Stimulated activated naive CD8-positive, alpha-beta T cell treated with anti-CD3 and anti-CD28 coated beads, Interleukin-15, amount 100 ng/mL, for 72 hours (primary cell): ENCODE results near the gene F12.
A peak's percentile ranks its signal among the peaks of the same experiment; 100 is the strongest.
"Not testable (repeated sequence)": the region's sequence is repeated elsewhere in the genome, so short reads cannot be mapped to it uniquely, and the experiment has no call there.

Experiments used
- ATAC-seq: fragments of 150-1000 bp; cut with Tn5 transposase; 2 replicates; pipeline ENCODE4 v1.10.0; 2021; ENCODE audit warnings: mild to moderate bottlenecking, moderate library complexity
- DNase-seq, 2 donors: peaks; one replicate each; pipeline ENCODE4 v3.0.0; 2021 to 2022
- H3K27ac Mint-ChIP-seq, 2 donors: one replicate each; pipeline ENCODE4 v1.8.0; 2022; ENCODE audit warnings: mild to moderate bottlenecking in 2 of 2, mixed read lengths in 2 of 2, moderate library complexity in 2 of 2
- H3K27me3 Mint-ChIP-seq: one replicate; pipeline ENCODE4 v1.8.0; 2022; ENCODE audit warnings: mixed read lengths
- H3K4me1 Mint-ChIP-seq: one replicate; pipeline ENCODE4 v1.8.0; 2022; ENCODE audit warnings: mild to moderate bottlenecking, mixed read lengths
- H3K4me3 Mint-ChIP-seq, 2 donors: one replicate each; pipeline ENCODE4 v1.8.0; 2022; ENCODE audit warnings: mild to moderate bottlenecking in 2 of 2, mixed read lengths in 2 of 2, moderate library complexity in 1 of 2
- H3K9me3 Mint-ChIP-seq, 2 donors: one replicate each; pipeline ENCODE4 v1.8.0; 2022; ENCODE audit warnings: mixed read lengths in 2 of 2

The F12 gene

GRCh38 chr5:177365845-177366527 is 43.4 kb downstream of the F12 start:
- no peak for ATAC-seq
- no peaks in the 10 kb centered on the region for H3K27me3 Mint-ChIP-seq
- H3K27ac Mint-ChIP-seq, result no peak overlapping the region
- peaks cover 87% of the 10 kb centered on the region for H3K4me1 Mint-ChIP-seq
- H3K4me3 Mint-ChIP-seq, result no peak overlapping the region
- DNase-seq, result no peak
- no peaks in the 10 kb centered on the region for H3K9me3 Mint-ChIP-seq

DNA sequence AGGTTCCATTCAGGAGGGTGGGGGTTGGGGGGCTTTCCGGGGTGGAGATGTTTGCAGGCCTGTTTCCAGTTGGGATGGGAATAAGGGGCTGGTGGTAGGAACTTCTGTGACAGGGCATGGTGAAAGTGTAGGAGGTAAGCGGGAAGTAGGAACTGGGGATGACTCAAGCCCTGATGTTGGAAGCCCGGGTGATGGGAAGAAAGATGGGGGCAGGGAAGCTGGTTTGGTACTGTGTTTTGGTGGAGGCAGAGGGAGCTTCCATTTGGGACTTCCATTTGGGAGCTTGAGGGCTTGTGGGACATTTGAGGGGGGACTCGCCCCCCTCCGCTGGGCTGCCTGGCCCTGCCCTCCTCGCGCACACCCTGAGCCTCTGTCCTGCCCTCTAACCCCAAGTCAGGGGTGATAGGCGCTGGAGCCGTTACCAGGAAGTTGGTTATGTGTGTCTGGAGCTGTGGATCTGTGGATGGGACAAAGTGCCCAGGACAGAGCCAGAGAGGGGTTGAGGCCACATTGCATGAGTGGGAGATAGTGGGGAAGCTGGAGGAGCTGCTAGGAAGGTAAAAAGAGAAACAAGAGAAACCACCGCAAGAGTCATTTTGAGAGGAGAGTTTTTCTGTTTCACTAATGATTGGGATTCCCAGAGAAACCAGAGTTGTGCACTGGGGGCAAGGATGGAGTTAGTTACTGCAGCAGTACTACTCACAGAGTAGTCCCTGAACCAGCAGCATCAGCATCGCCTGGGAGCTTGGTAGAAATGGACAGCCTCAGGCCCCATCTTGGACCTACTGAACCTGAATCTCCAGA is 45.0 kb downstream of the F12 start:
- H3K27me3 Mint-ChIP-seq, result no peaks in the 10 kb centered on the region
- H3K9me3 Mint-ChIP-seq, result no peaks in the 10 kb centered on the region
- DNase-seq, result peak in 1 of 2 donors; percentile 57
- H3K4me3 Mint-ChIP-seq, result peak overlapping the region; percentile 74 to 89
- H3K4me1 Mint-ChIP-seq, result peaks cover 91% of the 10 kb centered on the region
- ATAC-seq, result peak; percentile 60
- H3K27ac Mint-ChIP-seq, result peak overlapping the region; percentile 84 to 88

DNA sequence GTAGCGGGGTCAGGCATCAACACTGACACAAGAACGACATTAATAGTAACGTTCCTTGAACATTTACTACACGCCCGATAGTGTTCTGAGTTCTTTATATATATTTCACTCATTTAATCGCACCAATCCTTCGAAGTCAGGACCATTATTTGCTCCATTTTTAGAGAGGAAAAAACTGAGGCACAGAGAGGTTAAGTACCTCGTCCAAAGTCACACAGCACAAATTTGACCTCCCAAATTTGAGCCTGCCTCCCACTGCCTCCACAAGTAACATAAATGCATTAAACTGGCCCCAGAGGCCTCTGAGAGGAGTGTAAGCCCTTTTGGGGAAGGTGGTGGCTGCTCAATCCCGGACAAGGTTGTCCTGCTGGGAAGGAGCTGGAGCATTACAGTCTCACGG is 45.8 kb downstream of the F12 start:
- no peak for ATAC-seq
- H3K27ac Mint-ChIP-seq, result no peak overlapping the region
- H3K9me3 Mint-ChIP-seq, result no peaks in the 10 kb centered on the region
- no peaks in the 10 kb centered on the region for H3K27me3 Mint-ChIP-seq
- H3K4me3 Mint-ChIP-seq, result peak overlapping the region; percentile 74 to 89
- H3K4me1 Mint-ChIP-seq, result peaks cover 91% of the 10 kb centered on the region
- DNase-seq, result no peak

GRCh38 chr5:177362610-177363507 is 46.5 kb downstream of the F12 start:
- ATAC-seq (peak; percentile 81), DNase-seq (peak; percentile 72 to 85)
- H3K27me3 Mint-ChIP-seq, result no peaks in the 10 kb centered on the region
- H3K4me3 Mint-ChIP-seq, result peak overlapping the region; percentile 74 to 89
- peak overlapping the region; percentile 55 to 81 for H3K27ac Mint-ChIP-seq
- H3K4me1 Mint-ChIP-seq, result peaks cover 87% of the 10 kb centered on the region
- H3K9me3 Mint-ChIP-seq, result no peaks in the 10 kb centered on the region

GRCh38 chr5:177362292-177362609 is 47.1 kb downstream of the F12 start:
- no peak for ATAC-seq
- H3K4me1 Mint-ChIP-seq, result peaks cover 92% of the 10 kb centered on the region
- H3K27ac Mint-ChIP-seq, result peak overlapping the region in 1 of 2 donors; percentile 55
- no peaks in the 10 kb centered on the region for H3K9me3 Mint-ChIP-seq
- H3K4me3 Mint-ChIP-seq, result peak overlapping the region; percentile 74 to 89
- DNase-seq, result no peak
- no peaks in the 10 kb centered on the region for H3K27me3 Mint-ChIP-seq

DNA sequence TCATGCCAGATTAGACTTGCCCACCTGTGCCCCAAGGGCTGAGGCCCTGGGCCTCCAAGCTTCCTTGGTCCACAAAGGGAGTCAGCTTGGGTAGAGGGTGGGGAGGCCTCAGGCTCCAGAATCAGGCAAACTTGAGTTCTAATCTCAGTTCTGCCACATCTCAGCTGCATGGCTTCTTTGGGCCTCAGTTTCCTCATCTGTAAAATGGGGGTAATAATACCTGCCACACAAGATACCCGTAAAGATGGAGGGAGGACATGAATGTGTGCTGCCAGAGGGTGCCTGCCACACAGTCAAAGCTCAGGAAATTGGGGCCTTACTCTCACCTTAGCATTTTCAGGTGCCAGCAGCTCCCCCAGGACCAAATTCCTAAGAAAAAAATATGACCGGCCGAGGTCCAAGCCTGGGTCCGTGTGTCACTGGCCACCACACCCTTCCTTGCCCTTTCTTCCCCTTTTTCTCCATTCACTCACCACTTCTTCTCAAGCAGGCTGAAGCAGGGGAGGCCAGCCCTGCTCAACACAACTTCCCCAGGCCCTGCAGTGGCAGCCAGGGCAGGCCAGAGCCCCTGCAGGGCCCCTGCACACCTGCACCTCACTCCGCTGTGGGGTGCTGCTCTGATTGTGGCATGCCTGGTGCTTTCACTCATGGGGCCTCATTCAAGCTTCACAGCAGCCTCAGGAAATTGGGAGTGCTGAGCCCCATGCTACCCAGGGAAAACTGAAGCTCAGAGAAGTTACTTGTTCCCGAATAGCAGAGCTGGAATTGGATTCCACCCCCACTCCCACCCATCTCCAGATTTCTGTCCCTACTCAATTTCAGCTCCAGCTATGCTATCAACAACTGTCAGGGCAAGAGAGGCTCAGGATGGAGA is 47.7 kb downstream of the F12 start:
- no peaks in the 10 kb centered on the region for H3K27me3 Mint-ChIP-seq
- peaks cover 94% of the 10 kb centered on the region for H3K4me1 Mint-ChIP-seq
- ATAC-seq, result peak; percentile 25
- peak in 1 of 2 donors; percentile 38 for DNase-seq
- H3K27ac Mint-ChIP-seq, result peak overlapping the region in 1 of 2 donors; percentile 55
- H3K9me3 Mint-ChIP-seq, result no peaks in the 10 kb centered on the region
- H3K4me3 Mint-ChIP-seq, result peak overlapping the region; percentile 74 to 89

DNA sequence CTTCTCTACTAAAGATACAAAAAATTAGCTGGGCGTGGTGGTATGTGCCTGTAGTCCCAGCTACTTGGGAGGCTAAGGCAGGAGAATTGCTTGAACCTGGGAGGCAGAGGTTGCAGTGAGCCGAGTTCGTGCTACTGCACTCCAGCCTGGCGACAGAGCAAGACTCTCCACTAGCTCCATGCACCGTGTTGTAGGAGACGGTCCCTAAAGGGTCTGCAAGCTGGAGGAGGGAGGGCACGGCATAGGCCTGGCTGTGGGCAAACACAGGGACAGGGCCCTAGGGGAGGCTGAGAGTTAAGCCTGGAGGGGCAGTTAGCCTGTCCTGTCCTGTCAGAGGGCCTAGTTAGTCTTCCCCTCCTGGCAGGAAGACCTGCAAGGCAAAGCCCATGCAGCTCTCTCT is 48.6 kb downstream of the F12 start:
- Mint-ChIP-seq H3K4me1 (peaks cover 94% of the 10 kb centered on the region), H3K4me3 (peak overlapping the region in 1 of 2 donors; percentile 27)
- H3K9me3 Mint-ChIP-seq, H3K27ac Mint-ChIP-seq, ATAC-seq, H3K27me3 Mint-ChIP-seq, DNase-seq: not testable (repeated sequence)

GRCh38 chr5:177359860-177360259 is 49.5 kb downstream of the F12 start:
- Mint-ChIP-seq H3K27me3 (no peaks in the 10 kb centered on the region), H3K4me3 (peak overlapping the region; percentile 90 to 94), H3K27ac (peak overlapping the region; percentile 43 to 55), H3K9me3 (peaks cover 8% of the 10 kb centered on the region in 2 donors), H3K4me1 (peaks cover 94% of the 10 kb centered on the region)
- no peak for ATAC-seq
- DNase-seq, result no peak

GRCh38 chr5:177359451-177359851 is 49.9 kb downstream of the F12 start:
- no peak for DNase-seq
- Mint-ChIP-seq H3K27ac (peak overlapping the region; percentile 43 to 55), H3K4me1 (peaks cover 94% of the 10 kb centered on the region), H3K27me3 (no peaks in the 10 kb centered on the region), H3K4me3 (peak overlapping the region; percentile 90 to 94), H3K9me3 (peaks cover 11 to 12% of the 10 kb centered on the region in 2 donors)
- no peak for ATAC-seq

DNA sequence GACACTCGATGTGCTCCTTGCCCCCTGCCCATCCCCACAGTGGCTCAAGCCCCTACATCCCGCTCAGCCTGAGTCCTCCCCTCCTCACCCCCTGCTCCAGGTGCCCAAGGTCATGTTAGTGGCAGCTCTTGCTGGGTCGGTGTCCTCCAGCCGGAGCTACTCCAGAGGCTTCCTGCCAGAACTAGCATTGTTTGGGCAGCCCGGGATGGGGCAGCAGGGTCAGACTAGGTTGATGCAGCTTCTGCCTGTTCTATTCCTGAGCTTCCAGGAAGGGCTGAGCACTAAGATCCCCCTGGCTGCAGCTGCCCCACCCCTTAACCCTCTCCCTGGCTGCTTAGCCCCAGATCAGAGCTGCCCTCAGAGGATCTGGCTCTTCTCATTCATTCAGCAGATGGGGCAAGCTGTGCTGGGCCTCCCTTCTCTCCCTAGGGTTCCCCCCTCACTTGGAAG is 51.0 kb downstream of the F12 start:
- DNase-seq (no peak), ATAC-seq (no peak)
- Mint-ChIP-seq H3K9me3 (peaks cover 11 to 14% of the 10 kb centered on the region in 2 donors), H3K4me1 (peaks cover 87% of the 10 kb centered on the region), H3K27ac (peak overlapping the region; percentile 69 to 85), H3K4me3 (peak overlapping the region; percentile 90 to 94), H3K27me3 (no peaks in the 10 kb centered on the region)

GRCh38 chr5:177357459-177358351 is 51.7 kb downstream of the F12 start, which contains the start of gene RGS14:
TSS of gene RGS14 (plus strand) at chr5:177357924. CDS start at chr5:177358025, 101 bp downstream.
- ATAC-seq (peak; percentile 91), DNase-seq (peak; percentile 66 to 71)
- no peaks in the 10 kb centered on the region for H3K27me3 Mint-ChIP-seq
- H3K4me3 Mint-ChIP-seq, result peak within 1 kb of the TSS; percentile 90 to 94
- H3K9me3 Mint-ChIP-seq, result peaks cover 11 to 14% of the 10 kb centered on the region in 2 donors
- peaks cover 80% of the 10 kb centered on the region for H3K4me1 Mint-ChIP-seq
- H3K27ac Mint-ChIP-seq, result peak within 1 kb of the TSS; percentile 85 to 94

DNA sequence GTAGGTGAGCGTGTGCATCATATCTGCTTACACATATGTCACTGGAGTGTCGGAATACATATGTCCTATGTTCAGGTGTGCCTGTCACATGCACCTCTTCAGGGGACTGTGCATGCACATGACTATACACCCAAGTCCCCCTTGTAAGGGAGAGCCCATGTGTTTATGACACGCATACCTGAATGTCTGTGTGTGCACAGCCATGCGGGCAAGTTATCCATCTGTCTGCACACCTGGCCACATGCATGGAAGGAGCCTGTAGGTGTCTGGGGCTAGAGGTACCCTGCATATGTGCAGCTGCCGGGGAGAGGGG is 52.3 kb downstream of the F12 start:
- no peaks in the 10 kb centered on the region for H3K27me3 Mint-ChIP-seq
- H3K9me3 Mint-ChIP-seq, result peaks cover 11 to 14% of the 10 kb centered on the region in 2 donors
- no peak for DNase-seq
- H3K4me1 Mint-ChIP-seq, result peaks cover 76% of the 10 kb centered on the region
- H3K27ac Mint-ChIP-seq, result peak overlapping the region in 1 of 2 donors; percentile 79
- no peak for ATAC-seq
- peak overlapping the region; percentile 90 to 94 for H3K4me3 Mint-ChIP-seq

- ATAC-seq, result no peak
- Mint-ChIP-seq H3K27ac (peak overlapping the region in 1 of 2 donors; percentile 21), H3K4me1 (peaks cover 75% of the 10 kb centered on the region)
Measured at GRCh38 chr5:177356746-177357145, 52.6 kb downstream of the F12 start.

GRCh38 chr5:177355868-177356168 is 53.5 kb downstream of the F12 start:
- DNase-seq, result no peak
- peaks cover 11 to 14% of the 10 kb centered on the region in 2 donors for H3K9me3 Mint-ChIP-seq
- H3K27me3 Mint-ChIP-seq, result no peaks in the 10 kb centered on the region
- H3K4me3 Mint-ChIP-seq, result no peak overlapping the region
- H3K4me1 Mint-ChIP-seq, result peaks cover 66% of the 10 kb centered on the region
- no peak for ATAC-seq
- H3K27ac Mint-ChIP-seq, result no peak overlapping the region

More at GRCh38 chr5:177356746-177357145, 52.6 kb downstream of the F12 start:
- Mint-ChIP-seq H3K9me3 (peaks cover 11 to 14% of the 10 kb centered on the region in 2 donors), H3K27me3 (no peaks in the 10 kb centered on the region), H3K4me3 (peak overlapping the region; percentile 90 to 94)
- no peak for DNase-seq
